ENCODE data around the gene CPSF3.
"Not testable (repeated sequence)": the region's sequence is repeated elsewhere in the genome, so short reads cannot be mapped to it uniquely, and the experiment has no call there.

The CPSF3 gene

DNA sequence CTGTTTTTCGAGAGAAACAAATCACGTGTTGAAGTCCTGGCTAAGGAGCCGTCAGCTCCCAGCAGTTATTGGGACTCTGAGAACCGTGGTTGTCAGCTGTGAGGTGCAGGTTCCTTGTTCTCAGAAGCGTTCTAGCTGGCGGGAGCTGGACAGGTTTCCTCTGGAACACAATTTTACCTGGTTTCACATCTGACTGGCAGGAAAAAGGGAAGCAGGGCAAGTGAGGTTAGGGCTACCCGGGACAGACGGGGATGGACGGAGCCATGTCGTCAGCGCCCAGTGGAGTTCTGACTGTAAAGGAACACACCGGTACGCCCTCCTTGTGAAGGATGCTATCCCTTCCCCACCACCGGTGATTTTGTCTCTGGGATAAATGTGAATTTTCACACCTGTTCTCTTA is 26.3 kb upstream of the CPSF3 start:
- DNase-seq, result no peak

DNA sequence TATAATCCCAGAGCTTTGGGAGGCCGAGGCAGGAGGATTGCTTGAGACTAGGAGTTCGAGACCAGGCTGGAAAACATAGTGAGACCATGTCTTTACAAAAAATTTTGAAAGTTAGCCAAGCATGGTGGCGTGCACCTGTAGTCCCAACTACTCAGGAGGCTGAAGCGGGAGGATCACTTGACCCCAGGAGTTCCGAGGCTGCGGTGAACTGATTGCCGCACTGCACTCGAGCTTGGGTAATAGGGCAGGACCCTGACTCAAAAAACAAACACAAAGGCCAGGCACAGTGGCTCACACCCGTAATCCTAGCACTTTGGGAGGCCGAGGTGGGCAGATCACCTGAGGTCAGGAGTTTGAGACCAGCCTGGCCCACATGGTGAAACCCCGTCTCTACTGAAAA is 25.2 kb upstream of the CPSF3 start:
- not testable (repeated sequence) for DNase-seq

DNA sequence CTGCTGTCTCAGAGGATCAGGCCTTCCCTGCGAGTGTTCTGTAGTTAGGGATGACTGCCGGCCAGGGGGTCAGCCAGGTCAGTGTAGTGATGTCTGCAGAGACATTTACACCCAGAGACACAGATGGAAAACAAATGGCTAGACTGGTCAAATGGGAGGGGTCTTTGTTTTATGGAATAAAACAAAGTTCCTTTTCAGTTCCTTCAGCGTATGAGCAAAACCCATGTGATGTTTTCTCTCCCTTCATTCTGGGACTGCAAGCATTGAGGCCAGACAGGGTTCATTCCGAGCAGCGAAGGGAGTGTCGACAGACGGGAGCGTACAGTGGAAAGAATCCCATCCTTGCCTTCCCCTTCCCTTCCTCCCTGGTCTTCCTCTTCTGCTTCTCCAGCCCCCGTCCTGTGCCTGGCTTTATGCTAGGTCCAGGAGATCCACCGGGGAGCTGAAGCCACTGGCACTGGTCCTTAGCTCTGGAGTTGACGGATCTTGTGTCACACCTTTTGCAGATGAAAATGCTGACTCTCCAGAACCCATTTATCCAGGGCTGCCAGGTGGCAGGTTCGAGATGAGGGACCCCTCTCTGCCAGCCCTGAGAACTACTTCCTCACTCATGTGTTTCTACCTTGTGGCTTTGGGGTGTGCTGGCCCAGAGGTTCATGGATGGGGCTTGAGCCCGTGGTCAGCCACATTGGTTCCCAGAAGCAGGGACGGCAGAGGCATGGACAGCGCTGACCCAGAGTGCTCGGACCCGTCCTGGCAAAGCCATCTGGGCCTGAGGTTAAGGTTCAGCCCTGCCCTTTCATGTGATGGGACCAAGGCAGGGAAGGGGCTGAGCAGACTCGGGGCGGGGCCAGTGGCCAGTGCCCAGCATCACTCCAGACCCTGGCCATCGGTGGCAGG is 24.3 kb upstream of the CPSF3 start:
- DNase-seq, result no peak

DNA sequence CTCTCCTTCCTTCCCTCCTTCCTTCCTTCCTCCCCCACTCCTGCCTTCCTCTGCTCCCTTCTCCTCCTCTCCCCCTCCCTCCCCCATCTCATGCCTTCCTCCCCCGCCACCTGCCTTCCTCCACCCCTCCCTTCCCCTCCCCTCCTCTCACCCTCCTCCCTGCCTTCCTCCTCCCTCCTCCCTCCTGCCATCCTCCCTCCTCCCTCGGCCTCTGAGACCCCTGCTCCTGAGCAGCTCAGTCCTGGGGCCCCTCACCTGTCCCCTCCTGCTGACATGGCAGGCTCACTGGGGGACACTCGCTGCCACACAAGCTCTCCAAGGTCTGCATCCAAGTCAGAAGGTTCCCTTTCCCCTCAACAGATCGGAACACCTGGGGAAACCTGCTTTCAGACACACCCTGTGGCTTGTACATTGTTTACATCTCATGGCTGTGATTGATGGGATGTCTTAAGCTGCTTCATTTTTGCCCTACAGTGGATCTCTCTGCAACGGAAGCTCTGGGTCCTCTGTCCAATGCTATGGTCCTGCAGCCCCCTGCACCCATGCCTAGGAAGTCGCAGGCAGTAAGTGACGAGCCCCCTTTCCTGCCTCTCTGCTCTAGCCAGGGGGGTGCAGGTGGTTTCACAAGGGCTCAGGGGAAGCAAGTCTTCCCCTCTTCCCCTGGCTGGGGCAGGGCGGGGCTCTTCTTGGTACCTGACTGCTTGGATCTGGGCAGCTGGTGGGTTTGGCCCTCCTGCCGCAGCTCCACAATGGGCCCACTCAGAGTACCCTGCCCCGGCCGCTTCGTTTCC is 23.0 kb upstream of the CPSF3 start:
- no peak for DNase-seq

DNA sequence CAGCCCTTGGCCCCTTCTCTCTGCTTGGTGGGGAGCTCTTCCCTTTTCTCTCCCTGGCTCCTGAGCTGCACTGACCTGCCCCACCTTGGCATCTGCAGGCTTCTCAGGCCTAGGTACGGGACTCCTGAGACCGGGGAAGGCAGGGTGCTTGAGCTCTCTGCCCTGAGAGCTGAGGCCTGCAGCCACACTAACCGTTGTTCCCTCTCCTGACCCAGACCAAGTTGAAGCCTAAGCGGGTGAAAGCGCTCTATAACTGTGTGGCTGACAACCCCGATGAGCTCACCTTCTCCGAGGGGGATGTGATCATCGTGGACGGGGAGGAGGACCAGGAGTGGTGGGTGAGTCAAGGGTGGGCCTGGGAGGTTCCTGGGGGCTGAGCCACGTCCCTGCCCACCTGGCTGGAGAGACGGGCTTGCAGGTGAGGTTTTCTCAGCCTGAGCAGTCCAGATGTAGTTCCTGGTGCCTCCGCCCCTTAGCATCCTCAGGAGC is 22.4 kb upstream of the CPSF3 start:
- DNase-seq, result no peak

DNA sequence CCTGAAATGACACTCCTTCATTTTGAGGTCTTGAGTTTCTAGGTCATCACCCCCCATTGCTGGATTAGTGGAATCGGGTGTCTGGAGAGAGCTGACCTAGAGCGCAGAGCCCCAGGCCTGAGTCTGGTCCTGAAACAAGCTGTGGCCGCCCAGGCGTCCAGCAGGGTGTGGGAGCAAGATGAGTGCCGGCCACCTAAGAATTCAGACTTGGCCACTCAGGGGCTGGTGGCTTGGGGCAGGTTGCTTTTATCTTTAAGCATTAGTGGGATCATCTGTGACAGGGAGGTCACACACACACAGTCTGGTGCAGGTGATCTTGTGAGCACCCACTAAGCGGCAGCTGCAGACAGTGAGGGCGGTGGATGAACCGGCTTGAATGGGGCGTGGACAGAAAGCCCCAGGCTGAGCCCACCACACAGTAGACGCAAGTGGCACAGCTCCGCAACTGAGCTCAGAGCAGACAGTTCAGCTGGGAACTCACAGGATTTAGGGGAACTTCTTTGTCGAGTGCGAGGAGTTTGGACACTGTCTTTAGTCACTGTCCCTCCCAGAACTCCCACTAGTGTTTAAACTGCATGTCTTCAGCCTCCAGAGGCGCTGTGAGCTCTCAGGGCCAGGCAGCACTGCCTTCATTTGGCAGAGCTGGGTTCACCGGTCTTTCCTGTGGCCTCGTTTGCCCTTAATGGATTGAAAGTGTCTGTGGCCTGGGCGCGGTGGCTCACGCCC is 21.6 kb upstream of the CPSF3 start:
- no peak for DNase-seq

DNA sequence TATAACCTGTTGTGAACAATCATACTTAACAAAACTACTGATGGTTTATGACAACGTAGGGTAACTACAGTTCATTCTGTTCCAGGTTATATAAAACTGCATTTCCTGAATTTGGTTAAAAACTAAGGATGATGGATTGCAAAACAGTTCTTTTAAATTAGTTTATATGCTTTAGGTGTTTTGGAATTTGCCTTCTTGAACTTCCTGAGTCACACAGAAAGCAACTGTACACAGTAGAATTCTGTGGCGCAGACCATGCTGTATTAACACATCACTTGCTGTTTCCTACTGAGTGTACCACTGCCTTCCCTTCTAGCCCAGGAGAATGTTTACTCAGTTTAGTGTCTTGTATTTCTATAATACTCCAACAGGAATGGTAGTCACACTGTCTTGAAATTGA is 19.5 kb upstream of the CPSF3 start:
- DNase-seq, result no peak

GRCh38 chr2:9404451-9404850 is 19.0 kb upstream of the CPSF3 start:
- DNase-seq, result no peak

GRCh38 chr2:9405636-9406035 is 17.8 kb upstream of the CPSF3 start:
- no peak for DNase-seq

- DNase-seq, result no peak
These were observed 16.7 kb upstream of the CPSF3 start for GRCh38 chr2:9406529-9407362.

DNA sequence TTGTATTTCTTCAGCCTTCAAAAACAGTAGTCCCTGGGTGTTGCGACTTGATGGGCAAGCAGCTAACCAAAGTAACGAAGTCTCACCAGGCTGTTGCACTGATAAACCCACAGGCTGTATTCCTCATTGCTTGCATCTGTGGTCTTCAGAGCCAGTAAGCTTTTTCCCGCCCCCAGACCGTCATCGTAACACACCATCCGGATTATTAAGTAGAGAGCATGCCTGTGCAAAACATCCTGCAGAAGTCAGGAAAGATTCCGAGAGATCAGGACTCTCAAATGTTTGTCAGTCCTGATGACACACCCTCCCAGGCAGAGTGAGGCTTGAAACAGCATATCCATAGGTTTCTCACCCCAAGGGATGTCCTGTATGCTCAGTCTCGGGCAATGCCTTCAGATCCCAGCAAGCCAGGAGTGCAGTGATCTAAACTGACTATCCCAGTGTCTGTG is 16.1 kb upstream of the CPSF3 start:
- peak; percentile 39 for DNase-seq

DNA sequence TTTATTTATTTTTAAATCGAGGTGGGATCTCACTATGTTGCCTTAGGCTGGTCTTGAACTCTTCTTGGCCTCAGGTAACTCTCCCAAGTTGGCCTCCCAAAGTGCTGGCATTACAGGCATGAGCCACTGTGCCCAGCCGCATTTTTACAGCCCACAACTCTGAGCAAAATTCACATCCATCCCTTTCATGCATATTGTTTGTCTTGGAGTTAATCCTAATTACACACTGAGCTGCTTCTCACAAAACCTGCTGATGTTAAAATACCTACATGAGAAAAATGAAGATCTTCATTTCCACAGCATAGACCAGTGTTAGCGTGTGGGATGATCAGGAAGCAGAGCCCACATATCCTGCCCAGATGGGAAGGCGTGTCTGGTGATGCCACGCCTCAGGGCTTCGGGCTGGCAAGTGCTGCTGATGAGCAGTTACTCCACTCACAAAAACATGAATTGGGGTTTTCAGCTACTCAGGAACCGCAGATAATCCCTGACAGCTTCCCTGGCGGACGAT is 14.8 kb upstream of the CPSF3 start:
- peak; percentile 99 for DNase-seq

- no peak for DNase-seq
These were observed 13.3 kb upstream of the CPSF3 start for GRCh38 chr2:9410108-9410507.

GRCh38 chr2:9412781-9413180 is 10.7 kb upstream of the CPSF3 start:
- no peak for DNase-seq

DNA sequence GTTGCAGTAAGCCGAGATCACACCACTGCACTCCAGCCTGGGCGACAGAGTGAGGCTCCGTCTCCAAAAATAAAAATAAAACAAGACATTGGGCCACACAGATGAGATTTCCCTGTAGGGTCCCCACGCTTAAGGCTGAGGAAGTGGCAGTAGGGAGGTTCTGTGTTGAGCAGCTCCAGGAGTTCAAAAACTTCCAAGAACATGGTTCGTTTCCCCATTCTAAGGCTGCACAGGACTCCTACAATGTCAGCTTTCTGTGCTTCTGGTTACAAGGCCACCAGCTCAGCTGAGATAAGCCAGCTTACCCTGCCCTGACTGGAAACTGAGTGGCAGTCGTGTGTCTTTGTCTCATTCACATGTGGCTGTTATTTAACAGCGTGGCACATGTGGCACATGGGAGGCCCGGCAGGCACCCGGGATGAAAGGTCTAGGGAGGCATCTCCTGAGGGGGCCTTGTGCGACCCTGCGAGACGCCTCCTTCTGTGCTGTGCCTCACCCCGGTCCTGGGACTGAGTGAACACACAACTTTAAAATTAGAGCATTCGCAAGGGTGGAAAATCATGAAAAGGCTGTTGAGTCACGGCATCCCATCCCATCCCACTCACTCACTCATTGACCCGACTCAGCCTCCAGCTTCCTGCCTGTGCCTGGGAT is 7.8 kb upstream of the CPSF3 start:
- DNase-seq, result no peak

DNA sequence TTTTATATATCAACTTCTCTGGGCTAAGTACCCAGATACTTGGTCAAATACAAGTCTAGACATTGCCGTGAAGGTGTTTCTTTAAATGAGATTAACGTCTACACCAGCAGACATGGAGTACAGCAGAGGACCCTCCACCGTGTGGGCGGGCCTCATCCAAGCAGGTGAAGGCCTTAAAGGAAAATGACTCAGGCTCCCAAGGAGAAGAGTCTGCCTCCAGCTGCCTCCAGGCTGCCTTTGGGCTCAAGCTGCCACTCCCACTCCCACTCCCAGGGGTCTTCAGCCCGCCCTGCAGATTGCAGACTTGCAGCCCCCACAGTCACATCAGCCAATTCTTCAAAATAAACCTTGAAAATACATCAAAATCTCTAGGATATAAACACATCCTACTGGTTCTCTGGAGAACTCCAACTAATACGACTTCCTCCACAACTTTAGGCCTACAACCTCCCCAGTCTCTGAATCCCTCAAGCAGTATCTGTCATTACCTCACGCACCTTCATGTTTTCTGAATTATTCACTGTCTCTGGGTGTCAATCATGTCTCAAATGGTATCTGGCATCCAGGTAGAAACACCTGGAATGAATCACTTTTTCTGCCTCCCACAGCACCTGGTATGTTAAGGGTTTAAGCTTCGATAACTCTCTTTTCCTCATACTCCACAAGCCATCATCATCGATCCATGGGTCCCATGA is 7.0 kb upstream of the CPSF3 start:
- no peak for DNase-seq

GRCh38 chr2:9416962-9417316 is 6.5 kb upstream of the CPSF3 start:
- DNase-seq, result no peak

GRCh38 chr2:9417725-9418124 is 5.7 kb upstream of the CPSF3 start:
- DNase-seq, result no peak

DNA sequence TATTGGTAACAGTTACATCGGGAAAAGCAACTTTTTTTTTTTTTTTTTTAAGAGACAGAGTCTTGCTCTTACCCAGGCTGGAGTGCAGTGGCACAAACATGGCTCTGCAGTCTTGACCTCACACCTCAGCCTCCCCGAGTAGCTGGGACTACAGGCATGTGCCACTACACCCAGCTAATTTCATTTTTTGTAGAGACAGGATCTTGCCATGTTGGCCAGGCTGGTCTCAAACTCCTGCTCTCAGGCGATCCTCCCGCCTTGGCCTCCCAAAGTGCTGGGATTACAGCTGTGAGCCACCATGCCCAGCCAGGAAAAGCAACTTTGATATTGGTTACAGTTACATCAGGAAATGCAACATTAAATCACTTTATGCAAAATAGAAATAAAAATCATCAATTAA is 4.7 kb upstream of the CPSF3 start:
- no peak for DNase-seq

- DNase-seq, result no peak
These were observed 3.9 kb upstream of the CPSF3 start for GRCh38 chr2:9419541-9419940.

- no peak for DNase-seq
These were observed 3.0 kb upstream of the CPSF3 start for GRCh38 chr2:9420495-9420894.

All from NCI-H1694 (cell line).